HepG2 (cell line): Measurements from ENCODE around the gene IGFN1. TPM values are rescaled to one million over a fixed set of nuclear protein-coding genes. Genes with fewer than 3 reads are reported as not detected.
A peak's percentile ranks its signal among the peaks of the same experiment; 100 is the strongest.

Source experiments
- AGO2 ChIP-seq: fragments of 200-400 bp; formaldehyde crosslinking; optimal IDR thresholded peaks from 2 replicates; pipeline ENCODE3; 2017; ENCODE audit warnings: mild to moderate bottlenecking, low read depth, low read length, moderate library complexity
- GABPB1 ChIP-seq: IDR thresholded peaks from 2 replicates; pipeline ENCODE4 v1.6.1; 2016; ENCODE audit warnings: mild to moderate bottlenecking, missing genetic modification reagents, moderate library complexity, missing compliant biosample characterization
- HMGXB4 ChIP-seq, 2 experiments: sonication (generic) in 1 of 2; formaldehyde crosslinking in 1 of 2; IDR thresholded peaks; 2 replicates each; pipeline versions ENCODE4 v1.4.0 to v1.6.1; 2018 to 2020; ENCODE audit warnings: missing genetic modification reagents in 2 of 2, borderline replicate concordance in 1 of 2, low read depth in 1 of 2, mild to moderate bottlenecking in 1 of 2, missing biosample characterization in 1 of 2
- HNF1B ChIP-seq: sonication (generic); formaldehyde crosslinking; IDR thresholded peaks from 2 replicates; pipeline ENCODE4 v1.5.1; 2020; ENCODE audit warnings: mild to moderate bottlenecking, moderate library complexity, missing genetic modification reagents
- HOXA3 ChIP-seq: sonication (generic); formaldehyde crosslinking; IDR thresholded peaks from 2 replicates; pipeline ENCODE4 v1.5.0; 2020; ENCODE audit warnings: missing genetic modification reagents
- JUND ChIP-seq: sonication (generic); formaldehyde crosslinking; IDR thresholded peaks from 2 replicates; pipeline ENCODE4 v1.8.0; 2022; ENCODE audit warnings: mild to moderate bottlenecking, missing genetic modification reagents
- MBD4 ChIP-seq: IDR thresholded peaks from 2 replicates; pipeline ENCODE4 v1.6.1; 2012; ENCODE audit warnings: low read length, inconsistent platforms, borderline replicate concordance
- NFKB2 ChIP-seq: sonication (generic); formaldehyde crosslinking; IDR thresholded peaks from 2 replicates; pipeline ENCODE4 v1.4.0; 2020; ENCODE audit warnings: missing genetic modification reagents, borderline replicate concordance
- PBX2 ChIP-seq: IDR thresholded peaks from 2 replicates; pipeline ENCODE4 v1.6.1; 2016; ENCODE audit warnings: control low read depth
- TFE3 ChIP-seq: IDR thresholded peaks from 2 replicates; pipeline ENCODE4 v1.6.1; 2016
- YY1 ChIP-seq: IDR thresholded peaks from 2 replicates; pipeline ENCODE4 v1.6.1; 2011; ENCODE audit warnings: low read length, low read depth, moderate library complexity, mild to moderate bottlenecking; ENCODE audit not compliant: insufficient read depth, insufficient replicate concordance
- ZBTB43 ChIP-seq: sonication (generic); formaldehyde crosslinking; conservative IDR thresholded peaks from 2 replicates; pipeline ENCODE4 v1.4.0; 2020; ENCODE audit warnings: missing genetic modification reagents
- ZMYM3 ChIP-seq: sonication (generic); formaldehyde crosslinking; IDR thresholded peaks from 2 replicates; pipeline ENCODE4 v1.5.1; 2020; ENCODE audit warnings: mild to moderate bottlenecking, missing genetic modification reagents
- ZNF160 ChIP-seq: sonication (generic); formaldehyde crosslinking; IDR thresholded peaks from 2 replicates; pipeline ENCODE4 v1.8.0; 2022; ENCODE audit warnings: mild to moderate bottlenecking, inconsistent platforms, missing genetic modification reagents
- ZNF274 ChIP-seq: sonication (generic); formaldehyde crosslinking; IDR thresholded peaks from 2 replicates; pipeline ENCODE4 v1.5.1; 2020; ENCODE audit warnings: mild to moderate bottlenecking, missing genetic modification reagents
- ZNF350 ChIP-seq: sonication (generic); formaldehyde crosslinking; IDR thresholded peaks from 2 replicates; pipeline ENCODE4 v1.4.0; 2020; ENCODE audit warnings: mild to moderate bottlenecking, low read depth, missing genetic modification reagents, borderline replicate concordance
- ZNF563 ChIP-seq: sonication (generic); formaldehyde crosslinking; IDR thresholded peaks from 2 replicates; pipeline ENCODE4 v1.8.0; 2022; ENCODE audit warnings: mild to moderate bottlenecking, moderate library complexity, missing genetic modification reagents
- ZNF564 ChIP-seq: sonication (generic); formaldehyde crosslinking; IDR thresholded peaks from 2 replicates; pipeline ENCODE4 v1.8.1; 2023; ENCODE audit warnings: mild to moderate bottlenecking, missing genetic modification reagents
- ZNF615 ChIP-seq: sonication (generic); formaldehyde crosslinking; IDR thresholded peaks from 2 replicates; pipeline ENCODE4 v1.5.0; 2020; ENCODE audit warnings: mild to moderate bottlenecking, missing genetic modification reagents, borderline replicate concordance
- ZNF777 ChIP-seq: sonication (generic); formaldehyde crosslinking; IDR thresholded peaks from 2 replicates; pipeline ENCODE4 v1.4.0; 2020; ENCODE audit warnings: missing genetic modification reagents
- ZNF883 ChIP-seq: sonication (generic); formaldehyde crosslinking; IDR thresholded peaks from 2 replicates; pipeline ENCODE4 v1.5.1; 2020; ENCODE audit warnings: mild to moderate bottlenecking, missing genetic modification reagents; ENCODE audit errors: not compliant biosample characterization
- polyA plus RNA-seq, 8 experiments: library from polyadenylated mRNA; depleted of rRNA in 3 of 8; stranded (reverse) in 7 of 8; unstranded in 1 of 8; fragments of >200 nt; fragmentation: Illumina TruSeq in 4 of 8; extraction: Trizol in 4 of 8; gene quantifications; 2 replicates each; pipeline versions ENCODE4 v1.2.1 to v1.2.3, GENCODE V29; 2011 to 2016; ENCODE audit warnings: low read depth in 4 of 8, missing spikeins in 1 of 8, mixed read lengths in 1 of 8; ENCODE audit not compliant: insufficient read depth in 1 of 8
- total RNA-seq, 5 experiments: library from RNA; depleted of rRNA; stranded (reverse); fragments of >200 nt; fragmentation: Illumina TruSeq; extraction: Trizol; gene quantifications; 2 replicates each; pipeline ENCODE4 v1.2.3, GENCODE V29; 2016; ENCODE audit warnings: low read depth in 1 of 5

IGFN1 gene
- total and polyA plus RNA-seq, 2 of the 13 experiments (the other 11 are each of a cell fraction or from before 2014, with no cell fraction given): 0.04 to 0.05 TPM

GRCh38 chr1:201153474-201154388 lies 36.9 kb upstream of the IGFN1 start (continued):
- TF ChIP-seq HMGXB4 (CRISPR knock-in tag; IDR thresholded peaks at IDR 0.05; ENCODE audit: borderline replicate concordance in 1 of 2, low read depth in 1 of 2) (peak in 1 of 2 experiments; percentile 58; a peak in 1 of 4 replicates), HOXA3 (peak; percentile 69), NFKB2 (CRISPR knock-in tag) (peak; percentile 46; the same call in 1 of the 2 replicates), ZNF160 (CRISPR knock-in tag) (0 out of 2 replicates have a peak, but pooled peaks have one; percentile 51), ZMYM3 (CRISPR knock-in tag) (no peak), ZNF350 (CRISPR knock-in tag) (0 out of 2 replicates have a peak, but pooled peaks have one; percentile 3), JUND (no peak), ZNF564 (CRISPR knock-in tag) (peak; percentile 61; the same call in 1 of the 2 replicates), ZNF883 (CRISPR knock-in tag) (no peak), MBD4 (no peak), ZNF274 (CRISPR knock-in tag) (no peak), ZNF563 (CRISPR knock-in tag) (no peak), ZNF615 (CRISPR knock-in tag) (no peak), GABPB1 (peak; percentile 41; the same call in 1 of the 2 replicates), HNF1B (CRISPR knock-in tag) (0 out of 2 replicates have a peak, but pooled peaks have one; percentile 7), ZBTB43 (CRISPR knock-in tag) (no peak), PBX2 (CRISPR knock-in tag) (no peak), YY1 (peak; percentile 64), ZNF777 (CRISPR knock-in tag) (peak; percentile 85), TFE3 (CRISPR knock-in tag) (no peak), AGO2 (peak; percentile 65)
